PC-3 (cell line): ENCODE results near the gene STK38L.

ENCODE experiments used
- EZH2 ChIP-seq: fragments of 300-600 bp; sonication (generic); IDR thresholded peaks from one replicate; pipeline ENCODE4 v1.6.1; 2017; ENCODE audit warnings: antibody characterized with exemption, mild to moderate bottlenecking, low read length; ENCODE audit not compliant: unreplicated experiment
- EZH2phosphoT487 ChIP-seq: fragments of 300-600 bp; sonication (generic); IDR thresholded peaks from 2 replicates; pipeline ENCODE4 v1.6.1; 2018; ENCODE audit warnings: mild to moderate bottlenecking, antibody characterized with exemption, low read length, borderline replicate concordance
- TF ChIP-seq, protein P1 (sequence below): fragments of 300-600 bp; sonication (generic); conservative IDR thresholded peaks from 2 replicates; pipeline ENCODE4 v1.5.1; 2017; ENCODE audit warnings: antibody characterized with exemption, low read depth, mild to moderate bottlenecking, low read length

GRCh38 chr12:27255806-27256205, 11.7 kb downstream of the STK38L start:
- TF ChIP-seq, protein P1, sequence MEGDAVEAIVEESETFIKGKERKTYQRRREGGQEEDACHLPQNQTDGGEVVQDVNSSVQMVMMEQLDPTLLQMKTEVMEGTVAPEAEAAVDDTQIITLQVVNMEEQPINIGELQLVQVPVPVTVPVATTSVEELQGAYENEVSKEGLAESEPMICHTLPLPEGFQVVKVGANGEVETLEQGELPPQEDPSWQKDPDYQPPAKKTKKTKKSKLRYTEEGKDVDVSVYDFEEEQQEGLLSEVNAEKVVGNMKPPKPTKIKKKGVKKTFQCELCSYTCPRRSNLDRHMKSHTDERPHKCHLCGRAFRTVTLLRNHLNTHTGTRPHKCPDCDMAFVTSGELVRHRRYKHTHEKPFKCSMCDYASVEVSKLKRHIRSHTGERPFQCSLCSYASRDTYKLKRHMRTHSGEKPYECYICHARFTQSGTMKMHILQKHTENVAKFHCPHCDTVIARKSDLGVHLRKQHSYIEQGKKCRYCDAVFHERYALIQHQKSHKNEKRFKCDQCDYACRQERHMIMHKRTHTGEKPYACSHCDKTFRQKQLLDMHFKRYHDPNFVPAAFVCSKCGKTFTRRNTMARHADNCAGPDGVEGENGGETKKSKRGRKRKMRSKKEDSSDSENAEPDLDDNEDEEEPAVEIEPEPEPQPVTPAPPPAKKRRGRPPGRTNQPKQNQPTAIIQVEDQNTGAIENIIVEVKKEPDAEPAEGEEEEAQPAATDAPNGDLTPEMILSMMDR: no peak
- no peak for TF ChIP-seq EZH2
- no peak for TF ChIP-seq EZH2phosphoT487
